Measurements from ENCODE around the gene MGLL. TPM values are rescaled to one million over a fixed set of nuclear protein-coding genes. Genes with fewer than 3 reads are reported as not detected.
A peak's percentile ranks its signal among the peaks of the same experiment; 100 is the strongest.

MGLL gene
- total and polyA plus RNA-seq, 8 donors = 10.5 to 118 (median 37.9) TPM

DNA sequence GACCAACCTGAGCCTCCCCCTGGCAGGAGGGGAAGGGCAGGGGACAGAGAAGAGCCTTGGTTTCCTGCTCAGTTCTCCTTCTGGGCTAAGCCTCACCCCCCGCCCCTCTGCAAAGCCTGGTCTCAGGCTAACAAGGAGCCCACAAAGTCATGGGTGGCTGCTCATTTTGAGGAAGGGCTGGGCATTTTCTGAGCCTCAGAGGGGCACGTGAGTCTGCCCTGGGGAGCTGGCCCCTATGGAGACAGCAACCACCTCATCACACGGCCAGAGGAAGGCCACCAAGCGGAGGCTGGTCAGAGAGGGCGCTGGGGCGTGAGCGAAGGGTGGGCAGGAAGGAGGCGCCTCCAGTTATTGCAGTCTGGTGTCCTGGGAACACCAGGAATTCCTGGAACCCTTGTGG lies 130.8 kb downstream of the MGLL start:
- Histone ChIP-seq H3K27me3 (no peaks in the 10 kb centered on the region), H3K4me1 (peaks cover 2 to 45% (median 22%) of the 10 kb centered on the region in 4 donors), H3K9me3 (no peaks in the 10 kb centered on the region), H3K4me3 (no peak overlapping the region), H3K36me3 (peaks cover 0 to 33% (median 17%) of the 10 kb centered on the region in 4 donors), H3K27ac (peak overlapping the region in 1 of 5 donors; percentile 76)
- no peak for TF ChIP-seq POLR2AphosphoS5 (IDR thresholded peaks at IDR 0.05)
- no peak for TF ChIP-seq POLR2A (IDR thresholded peaks at IDR 0.05)
- TF ChIP-seq, protein P1, sequence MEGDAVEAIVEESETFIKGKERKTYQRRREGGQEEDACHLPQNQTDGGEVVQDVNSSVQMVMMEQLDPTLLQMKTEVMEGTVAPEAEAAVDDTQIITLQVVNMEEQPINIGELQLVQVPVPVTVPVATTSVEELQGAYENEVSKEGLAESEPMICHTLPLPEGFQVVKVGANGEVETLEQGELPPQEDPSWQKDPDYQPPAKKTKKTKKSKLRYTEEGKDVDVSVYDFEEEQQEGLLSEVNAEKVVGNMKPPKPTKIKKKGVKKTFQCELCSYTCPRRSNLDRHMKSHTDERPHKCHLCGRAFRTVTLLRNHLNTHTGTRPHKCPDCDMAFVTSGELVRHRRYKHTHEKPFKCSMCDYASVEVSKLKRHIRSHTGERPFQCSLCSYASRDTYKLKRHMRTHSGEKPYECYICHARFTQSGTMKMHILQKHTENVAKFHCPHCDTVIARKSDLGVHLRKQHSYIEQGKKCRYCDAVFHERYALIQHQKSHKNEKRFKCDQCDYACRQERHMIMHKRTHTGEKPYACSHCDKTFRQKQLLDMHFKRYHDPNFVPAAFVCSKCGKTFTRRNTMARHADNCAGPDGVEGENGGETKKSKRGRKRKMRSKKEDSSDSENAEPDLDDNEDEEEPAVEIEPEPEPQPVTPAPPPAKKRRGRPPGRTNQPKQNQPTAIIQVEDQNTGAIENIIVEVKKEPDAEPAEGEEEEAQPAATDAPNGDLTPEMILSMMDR (IDR thresholded peaks at IDR 0.05) = no peak
- TF ChIP-seq EP300 (IDR thresholded peaks at IDR 0.05) = no peak
- WGBS, 5 donors = 87 to 93% (median 91%) methylated on average over 8 of the region's 8 CpGs
- no peak for DNase-seq
- intact Hi-C loops (cut with DNase I; ENCODE audit: low total_unique reads) = loop anchor here (10.0 kb wide), 1 partner anchor 133 kb away; the partner anchor contains the start of gene MGLL

DNA sequence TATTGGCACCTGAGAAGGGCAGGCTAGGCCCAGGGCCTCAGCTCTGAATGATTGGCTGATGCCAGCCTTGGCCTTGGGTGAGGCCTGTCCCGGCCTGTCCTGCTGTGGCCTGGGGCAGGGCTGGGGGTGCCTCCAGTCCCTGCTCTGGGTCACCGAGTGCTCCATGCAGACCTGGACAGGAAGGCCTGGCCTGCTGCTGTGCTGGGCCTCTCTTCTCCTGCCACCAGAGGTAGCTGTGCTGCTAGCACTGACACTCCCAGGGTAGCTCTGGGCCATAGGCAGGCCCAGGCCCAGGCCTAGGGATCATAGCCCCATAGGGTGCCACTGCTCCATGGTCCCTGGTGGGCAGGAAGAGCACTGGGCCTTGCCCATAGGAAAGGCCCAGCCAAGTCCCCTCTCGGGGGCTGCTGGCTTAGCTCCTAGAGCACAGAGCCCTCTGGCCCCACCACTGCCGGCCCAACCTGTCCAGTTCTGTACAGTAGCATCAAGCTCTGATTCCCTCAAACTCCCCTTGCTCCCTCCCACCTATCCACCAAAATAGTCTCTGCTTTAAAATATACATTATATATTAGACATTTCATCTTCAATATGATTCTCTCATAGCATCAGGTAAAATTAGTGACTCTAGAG lies 131.4 kb downstream of the MGLL start:
- Histone ChIP-seq H3K27me3 (no peaks in the 10 kb centered on the region), H3K4me3 (no peak overlapping the region), H3K9me3 (no peaks in the 10 kb centered on the region), H3K36me3 (peaks cover 0 to 33% (median 17%) of the 10 kb centered on the region in 4 donors), H3K4me1 (peaks cover 0 to 39% (median 17%) of the 10 kb centered on the region in 4 donors), H3K27ac (peak overlapping the region in 3 of 5 donors; percentile 39 to 76 (median 61))
- WGBS, 5 donors = 52 to 82% (median 69%) methylated on average over 3 to 4 of the region's 4 CpGs
- TF ChIP-seq EP300 (IDR thresholded peaks at IDR 0.05) (no peak), POLR2AphosphoS5 (IDR thresholded peaks at IDR 0.05) (no peak), POLR2A (IDR thresholded peaks at IDR 0.05) (no peak)
- TF ChIP-seq, protein P1 (IDR thresholded peaks at IDR 0.05) = peak in 5 of 7 experiments; percentile 40 to 59 (median 42)
- peak; percentile 47 to 80 for DNase-seq
- intact Hi-C loops (cut with DNase I; ENCODE audit: low total_unique reads) = loop anchor here (10.0 kb wide), 1 partner anchor 134 kb away; the partner anchor contains the start of gene MGLL

DNA sequence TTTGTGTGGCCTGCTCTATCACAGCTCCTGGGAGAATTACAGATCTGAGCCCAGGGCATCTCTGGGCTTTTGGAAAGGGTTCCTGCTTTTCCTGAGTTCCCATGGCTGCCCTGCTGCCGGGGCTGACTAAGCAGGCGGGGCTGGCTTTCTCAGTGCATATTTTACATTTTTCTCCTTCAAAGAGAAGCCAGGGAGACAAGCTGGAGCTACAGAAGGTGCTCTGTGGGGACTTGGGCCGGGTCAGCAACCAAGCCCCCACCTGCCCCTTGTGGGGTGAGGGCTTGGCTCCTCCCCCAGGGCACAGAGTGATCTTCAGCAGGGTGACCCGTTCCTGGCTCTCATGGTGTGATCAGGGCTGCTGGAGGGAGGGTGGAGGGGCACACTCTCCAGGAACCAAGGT lies 132.2 kb downstream of the MGLL start:
- peak overlapping the region in 3 of 5 donors; percentile 45 to 76 (median 61) for H3K27ac ChIP-seq
- DNase-seq = no peak
- H3K4me1 ChIP-seq = peaks cover 0 to 37% (median 15%) of the 10 kb centered on the region in 4 donors
- TF ChIP-seq, protein P1 (IDR thresholded peaks at IDR 0.05) = no peak
- TF ChIP-seq POLR2AphosphoS5 (IDR thresholded peaks at IDR 0.05) (no peak), EP300 (IDR thresholded peaks at IDR 0.05) (no peak), POLR2A (IDR thresholded peaks at IDR 0.05) (no peak)
- WGBS, 5 donors = 47 to 77% (median 62%) methylated on average over 4 of the region's 4 CpGs
- peaks cover 0 to 33% (median 17%) of the 10 kb centered on the region in 4 donors for H3K36me3 ChIP-seq
- no peaks in the 10 kb centered on the region for H3K27me3 ChIP-seq
- H3K9me3 ChIP-seq = no peaks in the 10 kb centered on the region
- H3K4me3 ChIP-seq = no peak overlapping the region
- intact Hi-C loops (cut with DNase I; ENCODE audit: low total_unique reads) = loop anchor here (10.0 kb wide), 1 partner anchor 135 kb away; the partner anchor contains the start of gene MGLL

DNA sequence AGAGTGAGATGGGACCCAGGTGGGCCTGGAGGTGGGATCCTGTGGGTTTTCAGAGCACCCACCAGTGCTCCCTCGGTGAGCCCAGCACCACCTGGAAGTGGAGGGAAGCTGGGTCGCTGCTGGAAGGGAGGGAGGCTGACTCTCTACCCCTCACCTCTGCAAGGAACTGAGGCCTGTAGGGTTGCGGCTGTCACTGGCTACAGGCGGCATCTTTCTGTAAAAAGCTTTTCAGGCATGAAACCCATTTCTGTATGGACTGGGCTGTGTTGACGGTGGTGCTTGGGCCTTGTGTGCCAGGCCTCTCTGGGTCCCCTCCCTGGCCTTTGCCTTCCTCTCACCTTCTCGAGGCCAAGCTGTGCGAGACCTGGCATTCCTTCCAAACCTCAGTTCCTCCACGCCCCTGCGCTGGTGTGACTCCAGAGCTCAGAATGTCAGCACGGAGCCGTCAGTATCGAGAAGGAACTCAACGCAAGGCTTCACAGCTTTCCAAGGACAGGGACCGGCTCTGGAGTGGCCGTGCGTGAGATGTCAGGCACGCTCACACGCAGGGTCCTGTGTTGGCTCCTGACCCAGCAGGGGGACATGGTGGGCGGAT lies 133.0 kb downstream of the MGLL start:
- peak overlapping the region in 3 of 5 donors; percentile 22 to 76 (median 61) for H3K27ac ChIP-seq
- peaks cover 0 to 33% (median 15%) of the 10 kb centered on the region in 4 donors for H3K4me1 ChIP-seq
- no peaks in the 10 kb centered on the region for H3K27me3 ChIP-seq
- peaks cover 0 to 29% (median 14%) of the 10 kb centered on the region in 4 donors for H3K36me3 ChIP-seq
- 87 to 93% (median 90%) methylated on average over 19 of the region's 19 CpGs for WGBS, 5 donors
- DNase-seq = no peak
- no peaks in the 10 kb centered on the region for H3K9me3 ChIP-seq
- intact Hi-C loops (cut with DNase I; ENCODE audit: low total_unique reads) = no loop called here
- H3K4me3 ChIP-seq = no peak overlapping the region
- TF ChIP-seq POLR2A (IDR thresholded peaks at IDR 0.05) = no peak
- TF ChIP-seq, protein P1 (IDR thresholded peaks at IDR 0.05) = no peak
- TF ChIP-seq POLR2AphosphoS5 (IDR thresholded peaks at IDR 0.05) = no peak
- no peak for TF ChIP-seq EP300 (IDR thresholded peaks at IDR 0.05)
